Suprapubic skin (tissue), 4 donors: ENCODE data around the gene CNOT1. TPM values are rescaled to one million over a fixed set of nuclear protein-coding genes. Genes with fewer than 3 reads are reported as not detected.

Source experiments
- DNase-seq, 2 donors: peaks; one replicate each; pipeline ENCODE4 v3.0.0-alpha.2; 2019; ENCODE audit warnings: low spot score in 2 of 2
- H3K27ac ChIP-seq: fragments of 200-600 bp; sonication (generic); one replicate; pipeline ENCODE4 v1.5.1; 2019
- H3K27me3 ChIP-seq: fragments of 200-600 bp; sonication (generic); one replicate; pipeline ENCODE4 v1.5.1; 2019
- H3K36me3 ChIP-seq: fragments of 200-600 bp; sonication (generic); one replicate; pipeline ENCODE4 v1.5.1; 2019
- H3K4me1 ChIP-seq: fragments of 200-600 bp; sonication (generic); one replicate; pipeline ENCODE4 v1.5.1; 2019
- H3K4me3 ChIP-seq: fragments of 200-600 bp; sonication (generic); one replicate; pipeline ENCODE4 v1.5.1; 2019; ENCODE audit warnings: mild to moderate bottlenecking
- H3K9me3 ChIP-seq: fragments of 200-600 bp; sonication (generic); one replicate; pipeline ENCODE4 v1.5.1; 2019
- EP300 ChIP-seq: sonication (generic); formaldehyde crosslinking; IDR thresholded peaks from one replicate; pipeline ENCODE4 v1.6.1; 2017; ENCODE audit warnings: antibody characterized with exemption
- POLR2A ChIP-seq, 2 donors: fragments of 450-650 bp; IDR thresholded peaks; one replicate each; pipeline ENCODE4 v1.6.1; 2017; ENCODE audit warnings: antibody characterized with exemption in 2 of 2, mild to moderate bottlenecking in 2 of 2, moderate library complexity in 2 of 2
- POLR2AphosphoS5 ChIP-seq, 3 donors: sonication (generic); formaldehyde crosslinking; IDR thresholded peaks; one replicate each; pipeline ENCODE4 v1.6.1; 2017; ENCODE audit warnings: antibody characterized with exemption in 3 of 3
- WGBS: methylation state at CpG from one replicate; pipeline ENCODE4 v1.1.5; 2018; 5-methylcytosine and 5-hydroxymethylcytosine counted together
- total RNA-seq, 4 donors: library from RNA; depleted of rRNA; stranded (reverse); fragments of >200 nt; gene quantifications; one replicate each; pipeline ENCODE4 v1.1.0, GENCODE V29; 2016
- TF ChIP-seq, protein P1 (sequence below), 2 donors: fragments of 200-600 bp in 1 of 2; fragments of 450-650 bp in 1 of 2; sonication (generic) in 1 of 2; IDR thresholded peaks; one replicate each; pipeline ENCODE4 v1.5.1; 2016 to 2019; ENCODE audit warnings: antibody characterized with exemption in 2 of 2, mild to moderate bottlenecking in 1 of 2, moderate library complexity in 1 of 2

CNOT1 gene
- total RNA-seq, 4 donors from 2014 or later = 94.8 to 238 (median 143) TPM

DNA sequence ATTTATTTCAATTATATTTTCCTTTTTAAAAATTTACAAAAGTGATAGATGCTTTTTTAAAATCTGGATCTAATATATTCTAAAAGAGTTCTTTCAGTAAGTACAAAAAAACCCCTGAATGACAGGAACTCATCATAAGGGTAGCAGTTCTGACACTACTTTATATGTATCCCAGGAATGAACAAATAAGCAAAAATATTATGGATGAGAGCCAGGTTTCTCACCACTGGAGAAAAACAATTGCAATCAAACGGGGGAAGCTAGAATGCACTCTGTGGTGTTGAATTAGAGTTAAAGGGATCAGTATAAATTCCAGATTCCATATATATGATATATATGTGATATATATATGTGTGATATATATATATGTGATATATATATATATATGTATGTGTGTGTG is 152.8 kb downstream of the CNOT1 start:
- Histone ChIP-seq H3K27me3 (peaks cover 4% of the 10 kb centered on the region), H3K4me1 (no peaks in the 10 kb centered on the region), H3K36me3 (no peaks in the 10 kb centered on the region), H3K9me3 (no peaks in the 10 kb centered on the region), H3K27ac (no peak overlapping the region), H3K4me3 (no peak overlapping the region)
- 35% methylated on average over 1 of the region's 1 CpG for WGBS
- no peak for TF ChIP-seq POLR2A (IDR thresholded peaks at IDR 0.05)
- TF ChIP-seq, protein P1, sequence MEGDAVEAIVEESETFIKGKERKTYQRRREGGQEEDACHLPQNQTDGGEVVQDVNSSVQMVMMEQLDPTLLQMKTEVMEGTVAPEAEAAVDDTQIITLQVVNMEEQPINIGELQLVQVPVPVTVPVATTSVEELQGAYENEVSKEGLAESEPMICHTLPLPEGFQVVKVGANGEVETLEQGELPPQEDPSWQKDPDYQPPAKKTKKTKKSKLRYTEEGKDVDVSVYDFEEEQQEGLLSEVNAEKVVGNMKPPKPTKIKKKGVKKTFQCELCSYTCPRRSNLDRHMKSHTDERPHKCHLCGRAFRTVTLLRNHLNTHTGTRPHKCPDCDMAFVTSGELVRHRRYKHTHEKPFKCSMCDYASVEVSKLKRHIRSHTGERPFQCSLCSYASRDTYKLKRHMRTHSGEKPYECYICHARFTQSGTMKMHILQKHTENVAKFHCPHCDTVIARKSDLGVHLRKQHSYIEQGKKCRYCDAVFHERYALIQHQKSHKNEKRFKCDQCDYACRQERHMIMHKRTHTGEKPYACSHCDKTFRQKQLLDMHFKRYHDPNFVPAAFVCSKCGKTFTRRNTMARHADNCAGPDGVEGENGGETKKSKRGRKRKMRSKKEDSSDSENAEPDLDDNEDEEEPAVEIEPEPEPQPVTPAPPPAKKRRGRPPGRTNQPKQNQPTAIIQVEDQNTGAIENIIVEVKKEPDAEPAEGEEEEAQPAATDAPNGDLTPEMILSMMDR (IDR thresholded peaks at IDR 0.05) = no peak
- no peak for TF ChIP-seq EP300
- TF ChIP-seq POLR2AphosphoS5 (IDR thresholded peaks at IDR 0.05) = no peak
- DNase-seq = no peak

DNA sequence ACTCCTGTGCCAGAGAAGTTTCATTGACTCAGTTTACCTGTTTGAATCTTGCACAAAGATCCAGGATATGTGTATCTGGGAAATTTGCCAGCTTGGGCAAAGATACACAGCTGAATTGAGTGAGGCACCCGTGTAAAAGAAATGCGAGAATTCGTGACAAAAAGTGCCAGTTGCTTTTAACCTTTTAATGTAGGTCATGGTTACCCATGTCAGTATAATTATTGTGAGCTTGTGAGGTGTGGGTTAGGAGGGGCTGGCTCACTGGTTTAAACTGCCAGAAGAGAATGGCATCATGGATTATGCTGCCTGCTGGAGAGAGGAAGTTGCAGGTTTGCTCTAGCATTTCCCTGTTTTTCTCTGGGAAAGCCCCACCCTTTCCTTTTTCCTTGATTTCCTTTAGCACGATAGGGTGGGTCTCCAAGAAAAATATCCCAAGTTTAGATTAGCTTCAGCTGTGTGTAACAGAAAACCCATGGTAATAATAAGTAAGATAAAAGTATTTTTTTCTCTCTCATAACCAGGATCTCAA is 154.5 kb downstream of the CNOT1 start:
- Histone ChIP-seq H3K36me3 (no peaks in the 10 kb centered on the region), H3K27ac (no peak overlapping the region), H3K9me3 (no peaks in the 10 kb centered on the region), H3K4me3 (no peak overlapping the region), H3K27me3 (no peaks in the 10 kb centered on the region), H3K4me1 (no peaks in the 10 kb centered on the region)
- 51% methylated on average over 4 of the region's 4 CpGs for WGBS
- no peak for DNase-seq
- TF ChIP-seq, protein P1 (IDR thresholded peaks at IDR 0.05) = no peak
- TF ChIP-seq POLR2AphosphoS5 (IDR thresholded peaks at IDR 0.05) (no peak), EP300 (no peak)

DNA sequence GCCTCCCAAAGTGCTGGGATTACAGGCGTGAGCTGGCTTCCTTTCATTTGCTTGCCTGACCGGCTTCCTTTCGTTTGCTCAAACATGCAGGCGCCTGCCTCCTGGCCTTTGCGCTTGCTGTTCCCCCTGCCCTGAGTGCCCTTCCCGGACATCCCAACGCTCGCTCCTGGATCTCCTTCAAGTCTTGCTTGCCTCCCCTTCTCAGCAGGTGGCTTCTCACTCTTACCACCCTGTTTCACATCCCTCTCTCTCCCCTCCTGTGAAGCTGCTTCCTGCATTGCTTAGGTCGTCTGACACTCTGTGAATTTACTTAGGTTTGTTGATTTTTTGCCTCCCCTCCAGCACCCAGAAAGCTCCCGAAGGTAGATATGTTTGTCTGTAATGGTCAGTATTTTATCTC is 155.3 kb downstream of the CNOT1 start:
- Histone ChIP-seq H3K27me3 (no peaks in the 10 kb centered on the region), H3K4me1 (no peaks in the 10 kb centered on the region), H3K4me3 (no peak overlapping the region), H3K27ac (no peak overlapping the region), H3K9me3 (no peaks in the 10 kb centered on the region), H3K36me3 (no peaks in the 10 kb centered on the region)
- no peak for DNase-seq
- TF ChIP-seq POLR2A (IDR thresholded peaks at IDR 0.05) (no peak), EP300 (no peak), POLR2AphosphoS5 (IDR thresholded peaks at IDR 0.05) (no peak)
- TF ChIP-seq, protein P1 (IDR thresholded peaks at IDR 0.05) = no peak
- 80% methylated on average over 10 of the region's 10 CpGs for WGBS

DNA sequence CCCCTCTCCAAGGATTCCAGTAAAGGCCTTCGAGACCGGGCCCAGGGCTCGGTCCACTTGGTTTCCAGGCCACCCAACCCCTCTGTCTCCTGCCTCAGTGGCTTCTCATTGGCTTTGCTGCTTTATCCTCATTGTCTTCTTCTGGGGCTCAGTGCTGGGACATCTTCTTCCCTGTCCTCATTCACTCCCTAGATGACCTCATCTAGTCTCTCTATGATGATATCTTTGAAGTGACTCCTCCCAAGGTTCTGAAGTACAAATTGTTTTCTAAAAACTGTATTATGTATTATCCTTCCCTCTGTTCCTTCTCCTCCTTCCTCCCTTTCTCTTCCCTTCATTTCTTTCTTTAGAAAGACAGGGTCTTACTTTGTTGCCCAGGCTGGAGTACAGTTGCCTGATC is 156.8 kb downstream of the CNOT1 start:
- TF ChIP-seq, protein P1 (IDR thresholded peaks at IDR 0.05) = no peak
- TF ChIP-seq POLR2A (IDR thresholded peaks at IDR 0.05) (no peak), POLR2AphosphoS5 (IDR thresholded peaks at IDR 0.05) (no peak), EP300 (no peak)
- no peaks in the 10 kb centered on the region for H3K4me1 ChIP-seq
- peaks cover 4% of the 10 kb centered on the region for H3K27me3 ChIP-seq
- no peak for DNase-seq
- WGBS = 97% methylated on average over 3 of the region's 3 CpGs
- H3K36me3 ChIP-seq = no peaks in the 10 kb centered on the region
- no peak overlapping the region for H3K27ac ChIP-seq
- no peaks in the 10 kb centered on the region for H3K9me3 ChIP-seq
- H3K4me3 ChIP-seq = no peak overlapping the region

DNA sequence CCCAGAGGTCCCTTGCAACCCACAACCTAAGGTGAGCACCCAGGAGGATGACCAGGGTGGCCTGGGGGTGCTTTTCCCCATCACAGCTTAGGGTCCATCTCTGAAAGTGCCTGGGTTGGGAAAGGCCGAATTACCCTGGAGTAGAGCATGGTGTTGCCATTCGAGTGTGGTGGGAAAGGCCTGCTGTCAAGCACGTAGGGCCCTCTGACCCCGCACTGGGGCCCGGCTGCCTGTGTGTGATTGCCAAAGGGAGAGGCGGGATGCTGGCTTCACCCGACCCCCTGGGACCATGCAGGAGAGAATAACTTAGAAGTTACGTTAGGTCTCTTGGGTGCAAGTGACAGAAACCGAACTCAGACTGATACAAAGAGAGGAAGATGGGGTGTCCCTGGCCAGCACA is 157.4 kb downstream of the CNOT1 start:
- Histone ChIP-seq H3K36me3 (no peaks in the 10 kb centered on the region), H3K27me3 (peaks cover 9% of the 10 kb centered on the region), H3K27ac (no peak overlapping the region), H3K4me1 (no peaks in the 10 kb centered on the region), H3K9me3 (no peaks in the 10 kb centered on the region), H3K4me3 (no peak overlapping the region)
- WGBS = 100% methylated on average over 7 of the region's 9 CpGs
- DNase-seq = no peak
- TF ChIP-seq POLR2AphosphoS5 (IDR thresholded peaks at IDR 0.05) (no peak), EP300 (no peak), POLR2A (IDR thresholded peaks at IDR 0.05) (no peak)
- TF ChIP-seq, protein P1 (IDR thresholded peaks at IDR 0.05) = no peak
